Measurements from ENCODE around the gene HS3ST2.
"Not testable (repeated sequence)": the region's sequence is repeated elsewhere in the genome, so short reads cannot be mapped to it uniquely, and the experiment has no call there.

HS3ST2 gene

DNA sequence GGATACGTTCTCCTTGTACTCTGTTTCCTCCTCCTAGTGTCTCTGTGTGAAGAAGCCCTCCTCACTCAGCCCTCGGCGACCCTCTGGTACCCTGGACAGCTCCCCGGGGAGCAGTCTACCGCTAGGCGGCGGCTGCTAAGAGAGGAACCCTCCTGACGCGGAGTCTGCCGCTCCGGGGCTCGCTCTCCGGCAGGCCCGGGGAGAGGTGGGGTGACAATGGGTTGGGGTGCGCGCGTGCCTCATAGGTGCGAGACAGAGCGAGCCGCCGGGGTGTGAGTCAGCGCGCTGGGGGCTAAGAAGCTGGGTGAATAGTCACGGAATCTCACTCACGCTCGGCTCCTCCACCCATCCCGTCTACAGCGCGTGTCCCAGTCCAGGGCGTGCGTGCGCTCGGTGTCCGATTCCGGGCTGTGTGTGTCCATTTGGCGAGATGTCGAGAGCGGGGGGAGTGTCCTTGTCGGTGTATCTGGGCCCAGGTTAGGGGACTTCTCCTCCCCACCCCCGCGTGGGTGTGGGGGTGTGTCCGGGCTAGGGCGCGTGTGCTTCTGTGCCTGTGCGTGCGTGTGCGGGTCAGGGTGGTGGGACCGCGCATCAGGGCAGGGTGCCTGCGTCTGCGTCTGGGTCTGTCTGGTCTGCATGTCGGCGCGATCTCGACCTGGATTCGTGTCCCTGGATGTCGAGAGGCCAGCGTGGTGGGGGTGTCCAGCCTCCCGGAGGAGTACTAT, 577 bp upstream of the HS3ST2 start:
- DNase-seq: peak; percentile 32 to 52

- DNase-seq: no peak
Measured at GRCh38 chr16:22814711-22815105, 746 bp downstream of the HS3ST2 start.

GRCh38 chr16:22815863-22816262, 1.9 kb downstream of the HS3ST2 start:
- no peak for DNase-seq

- DNase-seq: no peak
Measured at GRCh38 chr16:22816475-22816874, 2.5 kb downstream of the HS3ST2 start.

GRCh38 chr16:22818736-22819135, 4.8 kb downstream of the HS3ST2 start:
- not testable (repeated sequence) for DNase-seq

- DNase-seq: no peak
Measured at GRCh38 chr16:22838681-22839080, 24.7 kb downstream of the HS3ST2 start.

DNA sequence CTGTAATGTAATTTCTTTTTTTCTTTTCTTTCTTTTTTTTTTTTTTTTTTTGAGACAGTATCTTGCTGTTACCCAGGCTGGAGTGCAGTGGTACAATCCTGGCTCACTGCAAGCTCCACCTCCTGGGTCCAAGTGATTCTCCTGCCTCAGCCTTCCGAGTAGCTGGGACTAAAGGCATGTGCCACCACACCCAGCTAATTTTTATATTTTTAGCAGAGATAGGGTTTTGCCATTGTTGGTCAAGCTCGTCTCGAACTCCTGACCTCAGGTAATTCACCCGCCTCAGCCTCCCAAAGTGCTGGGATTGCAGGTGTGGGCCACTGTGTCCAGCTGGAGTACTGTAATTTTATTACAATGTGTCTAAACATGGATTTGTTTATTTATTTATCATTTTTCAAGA, 28.1 kb downstream of the HS3ST2 start:
- DNase-seq: not testable (repeated sequence)

- no peak for DNase-seq
Measured at GRCh38 chr16:22843122-22843521, 29.2 kb downstream of the HS3ST2 start.

- DNase-seq: peak in 1 of 2 donors; percentile 19
Measured at GRCh38 chr16:22843856-22844255, 29.9 kb downstream of the HS3ST2 start.

GRCh38 chr16:22844416-22844815, 30.5 kb downstream of the HS3ST2 start:
- DNase-seq: peak; percentile 65 to 80

DNA sequence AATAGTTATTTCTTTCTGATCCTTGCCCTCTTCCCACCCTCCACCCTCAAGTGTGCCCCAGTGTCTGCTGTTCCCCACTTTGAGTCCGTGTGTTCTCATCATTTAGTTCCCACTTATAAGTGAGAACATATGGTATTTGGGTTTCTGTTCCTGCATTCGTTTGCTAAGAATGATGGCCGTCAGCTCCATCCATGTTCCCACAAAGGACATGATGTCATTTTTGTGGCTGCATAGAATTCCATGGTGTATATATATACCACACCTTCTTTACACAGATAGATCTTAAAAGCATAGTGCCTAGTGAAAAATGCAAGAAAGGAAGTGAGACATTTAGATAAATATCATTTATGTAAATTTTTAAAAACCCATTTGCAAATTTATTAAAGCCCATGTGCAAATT, 33.1 kb downstream of the HS3ST2 start:
- no peak for DNase-seq

DNA sequence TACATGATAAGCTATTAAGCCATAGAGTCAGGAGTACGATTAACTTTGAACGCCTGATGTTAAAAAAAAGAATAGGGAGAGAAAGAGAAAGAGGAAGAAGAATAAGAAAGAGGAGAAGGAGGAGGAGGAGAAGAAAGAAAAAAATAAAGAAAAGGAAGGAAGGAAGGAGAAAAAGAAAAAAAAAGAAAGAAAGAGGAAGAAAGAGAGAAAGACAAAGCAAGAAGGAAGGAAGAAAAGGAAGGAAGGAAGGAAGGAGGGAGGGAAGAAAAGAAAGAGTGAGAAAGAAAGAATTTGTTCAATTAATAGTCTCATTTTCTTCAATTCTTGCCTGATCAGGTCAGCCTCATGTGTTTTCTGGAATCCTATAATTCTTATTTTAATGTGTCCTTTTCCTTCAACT, 33.7 kb downstream of the HS3ST2 start:
- DNase-seq: no peak

GRCh38 chr16:22848451-22848850, 34.5 kb downstream of the HS3ST2 start:
- DNase-seq: no peak

DNA sequence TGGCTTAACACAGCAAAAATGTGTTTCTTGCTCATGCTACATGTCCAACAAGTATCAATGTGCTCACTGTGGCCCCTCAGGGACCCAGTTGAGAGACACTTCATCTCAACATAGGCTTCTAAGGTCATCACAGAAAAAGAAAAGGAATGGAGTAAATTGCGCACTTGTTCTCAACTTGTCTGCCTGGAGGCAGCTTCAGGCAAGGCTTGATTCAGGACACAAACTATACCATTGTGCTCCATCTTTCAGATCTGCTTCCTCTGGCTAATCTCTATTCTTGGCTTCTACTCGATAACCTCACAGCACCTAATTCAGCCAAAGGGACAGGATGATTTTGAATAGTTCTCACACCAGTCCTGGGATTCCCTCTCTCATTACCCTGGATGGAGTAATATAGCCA, 35.6 kb downstream of the HS3ST2 start:
- no peak for DNase-seq

DNA sequence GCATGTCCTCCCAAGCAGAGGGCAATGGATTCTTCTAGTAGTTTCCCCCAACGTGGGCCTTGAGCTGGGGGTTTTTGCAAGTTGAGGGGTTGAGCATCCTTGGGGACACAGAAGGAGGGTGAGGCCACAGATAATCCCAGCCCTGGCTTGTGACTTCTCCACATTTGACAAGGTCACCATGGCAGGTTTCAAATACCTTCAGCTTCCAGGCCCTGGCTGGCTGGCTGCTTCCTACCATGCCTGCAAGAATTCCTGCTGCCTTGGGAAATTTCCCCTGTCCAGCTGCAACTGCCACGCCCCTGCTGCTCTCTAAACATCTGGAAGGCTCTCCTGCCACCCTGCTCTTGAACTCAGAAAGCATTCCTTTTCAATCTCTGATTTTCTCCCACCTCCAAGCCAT, 41.3 kb downstream of the HS3ST2 start:
- no peak for DNase-seq

DNA sequence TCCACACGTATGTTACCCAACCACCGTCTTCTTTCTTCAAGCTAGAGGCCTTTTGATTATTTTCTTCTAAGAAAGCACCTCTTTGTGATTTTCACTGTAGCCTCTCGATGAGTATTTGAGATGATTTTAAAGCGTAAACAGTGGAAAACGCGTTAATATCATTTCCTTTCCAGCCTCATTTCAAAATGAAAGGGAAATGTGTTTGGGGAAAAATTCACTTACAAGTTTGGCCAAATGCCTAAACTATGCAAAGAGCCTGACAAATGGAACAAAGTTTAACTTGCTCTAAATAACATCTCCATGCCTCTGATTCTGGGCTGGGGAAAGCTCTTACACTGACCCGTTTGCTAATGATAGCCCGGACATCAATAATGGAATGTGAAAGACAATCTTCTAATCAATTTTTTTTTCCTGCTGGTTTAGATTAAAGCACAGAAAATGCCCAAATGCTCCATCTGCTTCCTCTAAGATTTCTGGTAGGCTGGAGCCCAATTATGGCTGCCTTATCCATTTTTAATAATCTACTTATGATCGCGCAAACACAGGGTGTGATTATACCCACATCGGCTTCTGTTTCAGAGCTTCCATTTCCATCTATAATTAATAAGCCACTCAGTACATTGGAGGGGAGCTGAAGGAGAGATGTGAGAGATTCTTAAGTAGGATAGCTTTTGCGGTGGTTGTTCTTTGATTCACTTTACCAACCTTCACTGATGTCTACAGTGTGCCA, 43.5 kb downstream of the HS3ST2 start:
- DNase-seq: no peak

DNA sequence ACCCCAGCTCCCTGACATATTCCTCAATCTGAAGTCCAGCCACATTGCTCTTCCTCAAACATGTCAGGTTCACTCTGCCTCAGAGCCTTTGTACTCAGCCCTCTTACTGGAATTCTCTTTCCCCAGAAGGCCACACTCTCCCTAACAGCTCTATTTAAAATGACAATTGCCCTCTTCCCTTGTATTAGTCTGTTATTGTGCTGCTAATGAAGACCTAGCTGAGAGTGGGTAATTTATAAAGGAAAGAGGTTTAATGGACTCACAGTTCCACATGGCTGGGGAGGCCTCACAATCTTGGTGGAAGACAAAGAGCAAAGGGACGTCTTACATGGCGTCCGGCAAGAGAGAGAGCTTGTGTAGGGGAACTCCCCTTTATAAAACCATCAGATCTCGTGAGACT, 46.0 kb downstream of the HS3ST2 start:
- DNase-seq: no peak

GRCh38 chr16:22861580-22861979, 47.6 kb downstream of the HS3ST2 start:
- DNase-seq: peak; percentile 85 to 91

GRCh38 chr16:22862046-22862445, 48.1 kb downstream of the HS3ST2 start:
- peak; percentile 60 to 74 for DNase-seq

GRCh38 chr16:22864375-22864774, 50.4 kb downstream of the HS3ST2 start:
- no peak for DNase-seq

DNA sequence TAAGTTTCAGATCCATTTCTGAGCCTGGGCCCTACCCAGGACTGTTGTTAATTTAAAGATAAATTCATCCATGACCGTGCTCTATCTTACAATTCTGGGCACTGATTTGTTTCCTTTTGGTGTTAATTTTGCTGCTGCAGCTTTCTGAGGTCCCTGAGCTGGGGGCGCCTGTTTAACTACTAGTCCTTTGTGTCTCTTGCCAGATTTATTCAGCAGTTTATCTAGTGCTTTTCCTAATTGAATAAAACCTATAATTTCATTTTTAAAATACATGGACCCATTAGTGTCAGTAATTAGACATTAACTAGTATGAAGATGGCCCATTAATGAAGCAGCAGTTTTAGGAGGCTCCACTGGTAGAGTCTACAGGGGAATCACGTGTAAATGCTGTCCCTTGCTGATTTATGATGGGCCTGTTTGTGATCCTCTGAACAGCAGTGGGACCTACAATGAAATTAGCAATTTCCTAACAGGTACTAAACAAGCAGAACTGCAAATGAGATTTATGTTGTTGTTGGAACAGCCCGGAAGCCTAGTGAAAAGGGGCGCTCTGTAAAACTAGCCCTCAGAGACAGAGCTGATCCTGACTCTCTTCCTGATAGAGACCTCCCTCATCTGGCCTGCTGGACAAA, 54.7 kb downstream of the HS3ST2 start:
- no peak for DNase-seq

GRCh38 chr16:22871861-22872260, 57.9 kb downstream of the HS3ST2 start:
- no peak for DNase-seq

GRCh38 chr16:22874394-22874793, 60.4 kb downstream of the HS3ST2 start:
- no peak for DNase-seq

DNA sequence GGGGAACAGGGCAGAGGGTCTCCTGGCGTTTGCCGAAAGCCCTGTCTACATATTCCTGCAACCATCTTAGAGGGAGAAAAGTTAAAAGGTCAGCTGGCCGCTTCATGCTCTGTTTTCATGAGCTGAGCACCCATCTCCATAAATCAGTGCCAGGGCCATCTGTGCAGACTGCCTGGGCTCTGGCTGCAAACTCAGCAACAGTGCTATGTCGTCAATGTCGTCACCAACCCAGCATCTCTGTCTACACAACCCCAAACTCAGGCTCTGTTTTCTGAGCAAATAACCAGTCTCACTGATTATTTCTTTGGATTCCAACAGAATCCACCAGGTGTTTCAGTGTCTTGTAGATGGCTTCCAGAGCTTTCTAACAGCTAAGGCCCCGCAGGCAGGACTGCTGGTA, 65.0 kb downstream of the HS3ST2 start:
- DNase-seq: no peak
